ENCODE data around the gene BEND6. TPM values are rescaled to one million over a fixed set of nuclear protein-coding genes. Genes with fewer than 3 reads are reported as not detected.

Gene BEND6
- total and polyA plus RNA-seq, 2 of the 8 experiments (the other 6 are each of a cell fraction or from before 2014, with no cell fraction given): 0.71 to 2.1 TPM

DNA sequence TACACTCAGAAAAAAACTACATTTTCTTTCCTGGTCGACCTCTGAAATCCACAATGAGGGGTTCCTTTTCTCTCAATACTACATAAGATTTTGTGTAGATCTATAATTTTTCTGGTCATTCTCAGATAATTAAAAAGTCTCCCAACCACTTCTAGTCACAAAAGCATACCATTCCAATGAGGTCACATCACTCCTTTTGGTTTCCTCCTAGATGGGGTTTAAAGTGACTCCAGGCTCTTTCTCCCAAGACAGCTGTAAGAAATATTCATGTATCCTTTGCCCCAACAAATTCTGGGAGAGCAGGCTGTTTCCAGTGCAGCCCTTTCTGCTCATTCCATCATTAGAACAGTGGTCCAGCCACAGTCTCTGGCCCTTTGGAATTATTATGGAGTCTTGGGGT lies 43.1 kb upstream of the BEND6 start:
- no peaks in the 10 kb centered on the region for H3K9me3 ChIP-seq (ENCODE audit: insufficient read depth in 2 of 2, low read depth in 1 of 2, low read length in 1 of 2)
- no peak for DNase-seq (ENCODE audit: low read depth in 1 of 2, low spot score in 2 of 2)
- H3K14ac ChIP-seq (ENCODE audit: insufficient read length): no peak overlapping the region
- no peak overlapping the region for H3K18ac ChIP-seq (ENCODE audit: extremely low read depth, low read length)
- peak; percentile 83 for TF ChIP-seq JUND (IDR thresholded peaks at IDR 0.05; ENCODE audit: low read length)
- no peak for TF ChIP-seq CHD2 (IDR thresholded peaks at IDR 0.05; ENCODE audit: low read length)
- no peak for TF ChIP-seq RNF2 (IDR thresholded peaks at IDR 0.05; ENCODE audit: borderline replicate concordance, low read depth, low read length, missing control alignments, poor library complexity, severe bottlenecking)
- TF ChIP-seq, protein P1, sequence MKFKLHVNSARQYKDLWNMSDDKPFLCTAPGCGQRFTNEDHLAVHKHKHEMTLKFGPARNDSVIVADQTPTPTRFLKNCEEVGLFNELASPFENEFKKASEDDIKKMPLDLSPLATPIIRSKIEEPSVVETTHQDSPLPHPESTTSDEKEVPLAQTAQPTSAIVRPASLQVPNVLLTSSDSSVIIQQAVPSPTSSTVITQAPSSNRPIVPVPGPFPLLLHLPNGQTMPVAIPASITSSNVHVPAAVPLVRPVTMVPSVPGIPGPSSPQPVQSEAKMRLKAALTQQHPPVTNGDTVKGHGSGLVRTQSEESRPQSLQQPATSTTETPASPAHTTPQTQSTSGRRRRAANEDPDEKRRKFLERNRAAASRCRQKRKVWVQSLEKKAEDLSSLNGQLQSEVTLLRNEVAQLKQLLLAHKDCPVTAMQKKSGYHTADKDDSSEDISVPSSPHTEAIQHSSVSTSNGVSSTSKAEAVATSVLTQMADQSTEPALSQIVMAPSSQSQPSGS (IDR thresholded peaks at IDR 0.05; ENCODE audit: low read length): no peak
- no peak for TF ChIP-seq CREB1 (IDR thresholded peaks at IDR 0.05)
- no peak for TF ChIP-seq POLR2AphosphoS5 (IDR thresholded peaks at IDR 0.05; ENCODE audit: low read depth, low read length)
- FAIRE-seq: no peak
- no peaks in the 10 kb centered on the region for H3K79me1 ChIP-seq (ENCODE audit: low read depth, low read length)
- no peak overlapping the region for H3K23ac ChIP-seq (ENCODE audit: insufficient read length)
- peaks cover 2 to 10% (median 6%) of the 10 kb centered on the region in 4 experiments; a peak in 4 of 7 replicates for H3K4me1 ChIP-seq (replicated peaks in 1 of 4; ENCODE audit: control insufficient read depth in 3 of 4, insufficient read depth in 4 of 4, low read length in 3 of 4)
- H3K23me2 ChIP-seq (ENCODE audit: low read depth, low read length): no peaks in the 10 kb centered on the region
- H3K79me2 ChIP-seq (ENCODE audit: control insufficient read depth in 1 of 2, insufficient read depth in 2 of 2, low read length in 2 of 2): no peaks in the 10 kb centered on the region
- H4K20me1 ChIP-seq (replicated peaks in 1 of 2; ENCODE audit: control insufficient read depth in 1 of 2, insufficient read depth in 2 of 2, low read length in 2 of 2): no peaks in the 10 kb centered on the region
- CTCF ChIA-PET (ENCODE audit: partially characterized antibody): interaction anchor here (0.8 to 4.6 kb wide), 8 partner anchors 8 to 213 kb away, joined by 3 to 41 read pairs (median 3); no protein-coding TSS in a partner anchor
- no peak overlapping the region for H2BK12ac ChIP-seq (ENCODE audit: low read depth, low read length)
- H2BK20ac ChIP-seq (ENCODE audit: low read length): no peak overlapping the region
- POLR2A ChIA-PET (ENCODE audit: partially characterized antibody): interaction anchor here (1.7 kb wide), 1 partner anchor 43 kb away, joined by 8 read pairs; the partner anchor contains the start of gene BEND6
- no peak overlapping the region for H3K27ac ChIP-seq (ENCODE audit: low read depth, low read length)
- no peaks in the 10 kb centered on the region for H3K27me3 ChIP-seq (replicated peaks in 1 of 4; ENCODE audit: control insufficient read depth in 3 of 4, extremely low read depth in 1 of 4, insufficient read depth in 3 of 4, low read length in 3 of 4)
- no peak overlapping the region for H4K5ac ChIP-seq (ENCODE audit: insufficient read length, low read depth, low read length)
- H3K36me3 ChIP-seq (ENCODE audit: control insufficient read depth in 2 of 4, insufficient read depth in 4 of 4, low read length in 3 of 4): no peaks in the 10 kb centered on the region
- no peak overlapping the region for H4K91ac ChIP-seq (replicated peaks; ENCODE audit: insufficient read length, low read length)
- no peak overlapping the region for H4K8ac ChIP-seq (ENCODE audit: extremely low read depth, insufficient read depth, low read length)
- H2BK5ac ChIP-seq (ENCODE audit: low read depth, low read length): no peak overlapping the region
- no peak overlapping the region for H2BK15ac ChIP-seq (ENCODE audit: low read length)
- no peak overlapping the region for H2BK120ac ChIP-seq (replicated peaks; ENCODE audit: low read depth, low read length)
- WGBS, 2 experiments (ENCODE audit: extremely low coverage in 1 of 2, insufficient coverage in 1 of 2, insufficient read length in 1 of 2, insufficient replicate concordance in 2 of 2, low coverage in 1 of 2, low lambda C conversion rate in 2 of 2, missing lambda C conversion rate in 1 of 2): 67% methylated on average over 1 of the region's 1 CpG; no CpG with 5 or more reads in 1 of the 2 experiments
- H2AK5ac ChIP-seq (ENCODE audit: low read depth, low read length): no peak overlapping the region
- no peak overlapping the region for H2AFZ ChIP-seq (ENCODE audit: low read length)
- peak overlapping the region in 1 of 2 experiments; percentile 30; a peak in 1 of 4 replicates for H3K4me2 ChIP-seq (ENCODE audit: insufficient read depth in 1 of 2, low read depth in 2 of 2, low read length in 2 of 2)
- no peak overlapping the region for H3K4me3 ChIP-seq (ENCODE audit: extremely low read depth in 1 of 4, insufficient read depth in 2 of 4, low read depth in 3 of 4, low read length in 4 of 4)
- H3K56ac ChIP-seq (replicated peaks; ENCODE audit: insufficient read length, low read depth, low read length): no peak overlapping the region
- no peak overlapping the region for H3K9ac ChIP-seq (replicated peaks in 1 of 4; ENCODE audit: extremely low read depth in 1 of 4, low read depth in 3 of 4, low read length in 3 of 4)
- no peak overlapping the region for H3K4ac ChIP-seq (replicated peaks; ENCODE audit: insufficient read length, low read depth, low read length)
